Gastrocnemius medialis (tissue), 4 donors: ENCODE measurements around the gene ARHGEF17. TPM values are rescaled to one million over a fixed set of nuclear protein-coding genes. Genes with fewer than 3 reads are reported as not detected.

Experiments used
- ATAC-seq, 2 donors: fragments of 150-250 bp; one replicate each; pipeline ENCODE4 v1.9.1; 2016
- DNase-seq, 2 donors: peaks; one replicate each; pipeline ENCODE4 v3.0.0-alpha.2; 2019
- H3K27ac ChIP-seq, 4 donors: fragments of 200-600 bp; sonication (generic); 1 replicate in 1 of 4; 2 replicates in 3 of 4; pipeline ENCODE4 v1.5.1; 2016 to 2018; ENCODE audit warnings: mild to moderate bottlenecking in 2 of 4, moderate library complexity in 1 of 4
- H3K27me3 ChIP-seq, 3 donors: fragments of 200-600 bp; sonication (generic) in 2 of 3; 1 replicate in 1 of 3; 2 replicates in 2 of 3; pipeline versions ENCODE4 v1.5.1 to v1.6.0; 2016 to 2019; ENCODE audit warnings: mild to moderate bottlenecking in 1 of 3, moderate library complexity in 1 of 3
- H3K36me3 ChIP-seq, 2 donors: fragments of 200-600 bp; sonication (generic) in 1 of 2; one replicate each; pipeline ENCODE4 v1.5.1; 2017 to 2018
- H3K4me1 ChIP-seq, 2 donors: fragments of 200-600 bp; sonication (generic) in 1 of 2; one replicate each; pipeline ENCODE4 v1.5.1; 2016 to 2017; ENCODE audit warnings: mild to moderate bottlenecking in 2 of 2
- H3K4me3 ChIP-seq, 4 donors: fragments of 200-600 bp; sonication (generic) in 3 of 4; 1 replicate in 1 of 4; 2 replicates in 3 of 4; pipeline ENCODE4 v1.5.1; 2016 to 2019; ENCODE audit warnings: mild to moderate bottlenecking in 2 of 4
- H3K9me3 ChIP-seq, 3 donors: fragments of 200-600 bp; sonication (generic) in 2 of 3; 1 replicate in 1 of 3; 2 replicates in 2 of 3; pipeline ENCODE4 v1.5.1; 2016 to 2019
- POLR2A ChIP-seq, 2 donors: fragments of 450-650 bp; IDR thresholded peaks; one replicate each; pipeline ENCODE4 v1.6.1; 2017; ENCODE audit warnings: antibody characterized with exemption in 2 of 2, mild to moderate bottlenecking in 2 of 2, moderate library complexity in 2 of 2
- in situ Hi-C, 4 donors: fragments of 200-750 bp; cut with MboI; loops; one replicate each; pipeline versions ENCODE4 v1.15.0 to v1.8.0; 2017; ENCODE audit warnings: low sequenced_read_pairs in 4 of 4
- intact Hi-C: fragments of 100-400 bp; cut with DNase I; formaldehyde crosslinking; loops from one replicate; pipeline ENCODE4 v1.15.1; 2023; ENCODE audit warnings: low total_unique reads
- total RNA-seq, 4 donors: library from RNA; depleted of rRNA; stranded (reverse); fragments of >200 nt; gene quantifications; one replicate each; pipeline versions ENCODE4 v1.1.0 to v1.2.3, GENCODE V29; 2016
- TF ChIP-seq, protein P1 (sequence below), 5 experiments: fragments of 450-650 bp in 3 of 5; fragments of 200-600 bp in 2 of 5; sonication (generic) in 2 of 5; IDR thresholded peaks in 4 of 5; conservative IDR thresholded peaks in 1 of 5; 1 replicate in 4 of 5; 2 replicates in 1 of 5; pipeline ENCODE4 v1.5.1; 2016 to 2019; ENCODE audit warnings: antibody characterized with exemption in 5 of 5, mild to moderate bottlenecking in 3 of 5, moderate library complexity in 3 of 5

Gene ARHGEF17
- total RNA-seq, 4 donors from 2014 or later = 8.9 to 16.9 (median 13.9) TPM

DNA sequence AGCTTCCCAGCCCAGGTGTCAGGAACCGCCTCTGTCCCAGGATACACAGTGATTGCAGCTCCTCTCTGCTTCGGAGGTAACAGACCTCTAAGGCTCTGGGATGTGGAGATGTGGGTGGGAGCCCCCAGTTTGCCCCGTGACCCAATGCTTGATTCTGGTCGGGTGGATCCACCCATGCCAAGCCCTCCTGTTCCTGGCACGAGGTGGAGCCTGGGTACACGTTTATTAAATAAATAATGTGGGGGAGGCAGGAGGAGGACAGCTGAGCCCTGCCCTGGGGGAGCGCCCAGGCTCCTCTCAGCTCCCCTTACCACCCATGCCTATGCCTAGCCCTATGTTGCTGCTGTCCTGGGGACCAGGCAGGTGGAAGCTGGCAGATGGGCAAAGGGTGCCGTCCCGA lies 16.0 kb downstream of the ARHGEF17 start:
- Histone ChIP-seq H3K9me3 (no peaks in the 10 kb centered on the region), H3K36me3 (no peaks in the 10 kb centered on the region), H3K27ac (peak overlapping the region; percentile 66 to 74 (median 70)), H3K27me3 (no peaks in the 10 kb centered on the region), H3K4me1 (peaks cover 22 to 40% of the 10 kb centered on the region in 2 donors), H3K4me3 (no peak overlapping the region)
- ATAC-seq (no peak), DNase-seq (no peak)
- intact Hi-C loops = no loop called here
- TF ChIP-seq POLR2A (IDR thresholded peaks at IDR 0.05) = no peak
- TF ChIP-seq, protein P1, sequence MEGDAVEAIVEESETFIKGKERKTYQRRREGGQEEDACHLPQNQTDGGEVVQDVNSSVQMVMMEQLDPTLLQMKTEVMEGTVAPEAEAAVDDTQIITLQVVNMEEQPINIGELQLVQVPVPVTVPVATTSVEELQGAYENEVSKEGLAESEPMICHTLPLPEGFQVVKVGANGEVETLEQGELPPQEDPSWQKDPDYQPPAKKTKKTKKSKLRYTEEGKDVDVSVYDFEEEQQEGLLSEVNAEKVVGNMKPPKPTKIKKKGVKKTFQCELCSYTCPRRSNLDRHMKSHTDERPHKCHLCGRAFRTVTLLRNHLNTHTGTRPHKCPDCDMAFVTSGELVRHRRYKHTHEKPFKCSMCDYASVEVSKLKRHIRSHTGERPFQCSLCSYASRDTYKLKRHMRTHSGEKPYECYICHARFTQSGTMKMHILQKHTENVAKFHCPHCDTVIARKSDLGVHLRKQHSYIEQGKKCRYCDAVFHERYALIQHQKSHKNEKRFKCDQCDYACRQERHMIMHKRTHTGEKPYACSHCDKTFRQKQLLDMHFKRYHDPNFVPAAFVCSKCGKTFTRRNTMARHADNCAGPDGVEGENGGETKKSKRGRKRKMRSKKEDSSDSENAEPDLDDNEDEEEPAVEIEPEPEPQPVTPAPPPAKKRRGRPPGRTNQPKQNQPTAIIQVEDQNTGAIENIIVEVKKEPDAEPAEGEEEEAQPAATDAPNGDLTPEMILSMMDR (IDR thresholded peaks at IDR 0.05 in 4 of 5, conservative IDR thresholded peaks at IDR 0.05 in 1 of 5) = no peak
- in situ Hi-C loops = no loop called here

GRCh38 chr11:73324665-73325035 lies 16.6 kb downstream of the ARHGEF17 start:
- no peaks in the 10 kb centered on the region for H3K27me3 ChIP-seq
- in situ Hi-C loops (no loop called here), intact Hi-C loops (no loop called here)
- ATAC-seq (no peak), DNase-seq (no peak)
- H3K9me3 ChIP-seq = no peaks in the 10 kb centered on the region
- no peak overlapping the region for H3K4me3 ChIP-seq
- peak overlapping the region; percentile 66 to 74 (median 70) for H3K27ac ChIP-seq
- TF ChIP-seq, protein P1 (IDR thresholded peaks at IDR 0.05 in 4 of 5, conservative IDR thresholded peaks at IDR 0.05 in 1 of 5) = no peak
- TF ChIP-seq POLR2A (IDR thresholded peaks at IDR 0.05) = no peak
- no peaks in the 10 kb centered on the region for H3K36me3 ChIP-seq
- H3K4me1 ChIP-seq = peaks cover 22 to 40% of the 10 kb centered on the region in 2 donors

DNA sequence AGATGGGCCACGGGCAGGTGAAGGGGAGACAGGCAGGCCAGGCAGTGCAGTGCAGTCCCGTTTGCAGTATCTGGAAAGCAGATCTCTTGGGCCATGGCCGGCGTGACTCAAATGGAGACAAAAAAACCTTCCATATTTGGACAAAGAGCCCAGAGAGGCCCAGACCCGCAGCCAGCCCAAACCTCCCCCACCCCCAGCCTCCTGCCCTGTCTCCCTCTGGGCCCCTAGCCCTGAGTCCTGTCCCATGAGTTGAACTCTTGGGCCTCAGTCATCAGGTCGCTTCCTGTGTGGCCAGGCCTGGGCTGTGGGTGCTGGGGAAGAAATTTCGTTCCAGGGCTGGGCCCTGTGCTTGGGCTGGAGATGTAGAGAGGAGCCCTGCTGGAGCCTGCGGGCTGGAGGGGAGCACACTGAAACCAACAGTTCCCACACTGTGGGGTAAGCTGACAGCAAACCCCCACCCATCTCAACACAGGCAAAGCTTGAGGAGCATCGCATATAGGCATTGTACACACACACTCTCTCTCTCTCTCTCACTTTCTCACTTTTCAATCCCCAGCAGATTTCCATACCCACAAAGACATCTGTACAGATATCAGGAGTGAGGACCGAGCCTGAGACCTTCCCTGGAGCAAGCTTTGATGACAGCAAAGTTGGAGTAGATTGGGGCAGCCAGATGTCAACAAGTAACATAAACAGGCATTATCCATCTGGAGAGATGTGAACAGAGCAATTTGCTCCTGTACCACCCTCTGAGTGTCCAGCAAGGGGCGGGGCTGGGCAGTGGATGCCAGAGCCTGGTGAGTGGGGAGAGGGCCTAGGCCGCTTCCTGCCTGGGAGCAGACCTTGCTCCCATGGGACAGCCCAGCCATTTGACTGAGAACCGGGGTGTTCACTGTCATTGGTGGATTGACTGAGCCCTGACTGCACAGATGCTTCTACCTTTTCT lies 17.2 kb downstream of the ARHGEF17 start:
- in situ Hi-C loops (no loop called here), intact Hi-C loops (no loop called here)
- DNase-seq = no peak
- peak in 1 of 2 donors; percentile 32 for ATAC-seq
- no peak overlapping the region for H3K4me3 ChIP-seq
- peaks cover 22 to 40% of the 10 kb centered on the region in 2 donors for H3K4me1 ChIP-seq
- no peaks in the 10 kb centered on the region for H3K9me3 ChIP-seq
- peak overlapping the region; percentile 66 to 74 (median 70) for H3K27ac ChIP-seq
- TF ChIP-seq, protein P1 (IDR thresholded peaks at IDR 0.05 in 4 of 5, conservative IDR thresholded peaks at IDR 0.05 in 1 of 5) = no peak
- TF ChIP-seq POLR2A (IDR thresholded peaks at IDR 0.05) = no peak
- H3K27me3 ChIP-seq = no peaks in the 10 kb centered on the region
- no peaks in the 10 kb centered on the region for H3K36me3 ChIP-seq

DNA sequence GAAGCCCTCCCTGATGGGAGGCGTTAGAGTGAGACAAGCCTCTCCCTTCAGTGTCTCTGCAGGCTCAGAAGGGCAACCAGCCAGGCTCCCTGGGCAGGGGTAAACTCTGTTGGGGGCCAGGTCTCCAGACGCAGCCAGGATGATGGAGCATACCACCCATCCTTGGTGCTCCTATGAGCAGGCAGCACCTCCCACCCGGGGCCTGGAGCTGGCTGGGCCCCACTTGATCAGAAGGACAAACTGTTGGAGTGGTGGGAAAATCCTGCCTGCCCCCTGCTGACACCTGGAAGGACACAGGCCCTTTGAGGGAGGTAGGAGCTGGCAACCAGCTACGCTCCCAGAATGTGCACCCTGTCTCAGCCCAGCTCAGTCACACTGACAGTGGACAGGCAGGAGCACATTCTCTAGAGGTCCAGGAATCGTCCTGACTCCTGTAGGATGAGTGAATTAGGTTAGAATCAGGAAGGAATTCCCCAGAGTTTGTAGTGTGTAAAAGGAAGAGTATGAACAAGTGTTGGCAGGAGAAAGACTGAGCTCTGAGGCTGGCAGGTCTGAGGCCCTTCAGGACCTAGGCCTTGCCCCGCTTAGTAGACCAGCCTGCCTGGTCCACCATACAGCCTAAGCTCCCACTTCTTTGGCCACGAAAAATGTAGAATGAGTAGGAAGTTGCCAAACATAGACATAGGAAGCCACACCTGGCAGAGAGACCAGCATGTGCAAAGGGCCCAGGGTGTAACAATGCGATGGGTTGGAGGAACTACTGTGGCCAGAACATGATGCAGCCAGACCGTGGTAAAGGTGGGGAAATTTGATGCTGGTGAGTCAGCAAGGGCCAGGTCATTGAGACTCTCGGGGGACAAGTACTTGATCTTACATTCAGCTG lies 19.1 kb downstream of the ARHGEF17 start:
- TF ChIP-seq POLR2A (IDR thresholded peaks at IDR 0.05) = no peak
- TF ChIP-seq, protein P1 (IDR thresholded peaks at IDR 0.05 in 4 of 5, conservative IDR thresholded peaks at IDR 0.05 in 1 of 5) = no peak
- in situ Hi-C loops (no loop called here), intact Hi-C loops (no loop called here)
- Histone ChIP-seq H3K4me1 (peaks cover 22 to 26% of the 10 kb centered on the region in 2 donors), H3K9me3 (no peaks in the 10 kb centered on the region), H3K27me3 (no peaks in the 10 kb centered on the region), H3K4me3 (no peak overlapping the region), H3K36me3 (no peaks in the 10 kb centered on the region), H3K27ac (peak overlapping the region in 3 of 4 donors; percentile 33 to 72 (median 50))
- ATAC-seq (no peak), DNase-seq (no peak)
